Lower leg skin (tissue), 4 donors: Measurements from ENCODE around the gene RBM47. TPM values are rescaled to one million over a fixed set of nuclear protein-coding genes. Genes with fewer than 3 reads are reported as not detected.
"Not testable (repeated sequence)": the region's sequence is repeated elsewhere in the genome, so short reads cannot be mapped to it uniquely, and the experiment has no call there.

Source experiments
- DNase-seq, 2 donors: peaks; one replicate each; pipeline ENCODE4 v3.0.0-alpha.2; 2019; ENCODE audit warnings: low spot score in 2 of 2
- H3K4me3 ChIP-seq: fragments of 200-600 bp; sonication (generic); 2 replicates; pipeline ENCODE4 v1.5.1; 2017; ENCODE audit warnings: mild to moderate bottlenecking, low read depth; ENCODE audit not compliant: poor library complexity, severe bottlenecking
- POLR2A ChIP-seq, 2 donors: fragments of 450-650 bp; IDR thresholded peaks; one replicate each; pipeline ENCODE4 v1.6.1; 2016 to 2017; ENCODE audit warnings: antibody characterized with exemption in 2 of 2, mild to moderate bottlenecking in 1 of 2, moderate library complexity in 1 of 2
- WGBS, 2 donors: methylation state at CpG; one replicate each; pipeline ENCODE4 v1.1.5; 2018; 5-methylcytosine and 5-hydroxymethylcytosine counted together
- intact Hi-C: fragments of 100-400 bp; cut with DNase I; formaldehyde crosslinking; loops from one replicate; pipeline ENCODE4 v1.15.0; 2023; ENCODE audit warnings: low total_unique reads
- total RNA-seq, 4 donors: library from RNA; depleted of rRNA; stranded (reverse); fragments of >200 nt; gene quantifications; one replicate each; pipeline ENCODE4 v1.1.0, GENCODE V29; 2016
- TF ChIP-seq, protein P1 (sequence below), 3 donors: fragments of 450-650 bp; IDR thresholded peaks; one replicate each; pipeline ENCODE4 v1.5.1; 2016; ENCODE audit warnings: antibody characterized with exemption in 3 of 3, mild to moderate bottlenecking in 3 of 3, moderate library complexity in 2 of 3

The RBM47 gene
- total RNA-seq, 4 donors from 2014 or later, result 38.4 to 73.8 (median 46.9) TPM

GRCh38 chr4:40437741-40438383 lies 191.8 kb downstream of the RBM47 start:
- WGBS, 2 donors, result 97 to 98% methylated on average over 44 to 59 of the region's 59 CpGs
- no peak overlapping the region for H3K4me3 ChIP-seq
- DNase-seq, result no peak
- no peak for TF ChIP-seq POLR2A (IDR thresholded peaks at IDR 0.05)
- TF ChIP-seq, protein P1, sequence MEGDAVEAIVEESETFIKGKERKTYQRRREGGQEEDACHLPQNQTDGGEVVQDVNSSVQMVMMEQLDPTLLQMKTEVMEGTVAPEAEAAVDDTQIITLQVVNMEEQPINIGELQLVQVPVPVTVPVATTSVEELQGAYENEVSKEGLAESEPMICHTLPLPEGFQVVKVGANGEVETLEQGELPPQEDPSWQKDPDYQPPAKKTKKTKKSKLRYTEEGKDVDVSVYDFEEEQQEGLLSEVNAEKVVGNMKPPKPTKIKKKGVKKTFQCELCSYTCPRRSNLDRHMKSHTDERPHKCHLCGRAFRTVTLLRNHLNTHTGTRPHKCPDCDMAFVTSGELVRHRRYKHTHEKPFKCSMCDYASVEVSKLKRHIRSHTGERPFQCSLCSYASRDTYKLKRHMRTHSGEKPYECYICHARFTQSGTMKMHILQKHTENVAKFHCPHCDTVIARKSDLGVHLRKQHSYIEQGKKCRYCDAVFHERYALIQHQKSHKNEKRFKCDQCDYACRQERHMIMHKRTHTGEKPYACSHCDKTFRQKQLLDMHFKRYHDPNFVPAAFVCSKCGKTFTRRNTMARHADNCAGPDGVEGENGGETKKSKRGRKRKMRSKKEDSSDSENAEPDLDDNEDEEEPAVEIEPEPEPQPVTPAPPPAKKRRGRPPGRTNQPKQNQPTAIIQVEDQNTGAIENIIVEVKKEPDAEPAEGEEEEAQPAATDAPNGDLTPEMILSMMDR (IDR thresholded peaks at IDR 0.05), result no peak
- intact Hi-C loops, result no loop called here

DNA sequence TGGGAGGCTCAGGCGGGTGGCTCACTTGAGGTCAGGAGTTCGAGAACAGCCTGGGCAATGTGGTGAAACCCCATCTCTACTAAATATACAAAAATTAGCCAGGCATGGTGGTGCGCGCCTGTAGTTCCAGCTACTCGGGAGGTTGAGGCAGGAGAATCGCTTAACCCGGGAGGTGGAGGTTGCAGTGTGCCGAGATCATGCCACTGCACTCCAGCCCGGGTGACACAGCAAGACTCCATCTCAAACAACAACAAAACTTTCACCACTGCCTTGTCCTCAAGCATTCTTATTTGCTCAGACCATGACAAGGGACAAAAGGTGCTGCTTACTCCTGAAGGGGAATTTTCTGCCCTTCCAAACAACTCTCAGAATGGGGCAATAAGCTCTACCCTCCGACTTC lies 194.4 kb downstream of the RBM47 start:
- DNase-seq, intact Hi-C loops, H3K4me3 ChIP-seq: not testable (repeated sequence)
- WGBS, 2 donors, result 92 to 96% methylated on average over 10 of the region's 10 CpGs

DNA sequence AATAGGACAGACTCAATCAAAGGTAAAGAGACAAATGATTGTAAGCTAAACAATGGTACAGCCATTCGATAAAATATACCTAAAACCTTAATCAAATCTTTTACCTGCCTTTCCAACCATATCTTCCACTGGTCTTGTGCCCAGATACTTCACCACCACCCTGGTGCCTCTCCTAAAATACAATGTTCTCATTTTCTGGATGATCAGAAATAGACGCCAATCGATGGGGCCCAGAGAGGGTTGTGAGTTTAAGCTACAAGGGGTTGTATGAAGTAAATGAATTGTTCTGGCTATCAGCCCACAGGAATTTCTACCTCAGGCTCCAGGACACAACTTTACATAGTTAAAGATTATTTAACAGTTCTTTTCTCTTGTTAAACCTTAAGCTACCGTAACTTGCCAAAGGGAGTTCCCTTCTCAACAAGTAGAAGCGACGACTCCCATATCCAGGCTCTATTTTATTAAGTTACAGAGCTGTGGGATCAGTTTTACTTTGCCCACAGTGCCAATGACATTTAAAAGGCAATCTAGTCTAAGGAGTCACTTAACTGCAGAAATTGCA lies 195.5 kb downstream of the RBM47 start:
- intact Hi-C loops, result no loop called here
- H3K4me3 ChIP-seq, result no peak overlapping the region
- TF ChIP-seq POLR2A (IDR thresholded peaks at IDR 0.05), result no peak
- WGBS, 2 donors, result 61 to 78% methylated on average over 6 of the region's 6 CpGs
- DNase-seq, result no peak

GRCh38 chr4:40432504-40432903 lies 197.2 kb downstream of the RBM47 start:
- 97 to 98% methylated on average over 10 of the region's 10 CpGs for WGBS, 2 donors
- no peak overlapping the region for H3K4me3 ChIP-seq
- intact Hi-C loops, result no loop called here
- DNase-seq, result no peak
- TF ChIP-seq POLR2A (IDR thresholded peaks at IDR 0.05), result no peak
- TF ChIP-seq, protein P1 (IDR thresholded peaks at IDR 0.05), result no peak

- 93 to 94% methylated on average over 4 of the region's 4 CpGs for WGBS, 2 donors
- DNase-seq, intact Hi-C loops, H3K4me3 ChIP-seq: not testable (repeated sequence)
Observed at GRCh38 chr4:40427871-40428270, 201.8 kb downstream of the RBM47 start.

DNA sequence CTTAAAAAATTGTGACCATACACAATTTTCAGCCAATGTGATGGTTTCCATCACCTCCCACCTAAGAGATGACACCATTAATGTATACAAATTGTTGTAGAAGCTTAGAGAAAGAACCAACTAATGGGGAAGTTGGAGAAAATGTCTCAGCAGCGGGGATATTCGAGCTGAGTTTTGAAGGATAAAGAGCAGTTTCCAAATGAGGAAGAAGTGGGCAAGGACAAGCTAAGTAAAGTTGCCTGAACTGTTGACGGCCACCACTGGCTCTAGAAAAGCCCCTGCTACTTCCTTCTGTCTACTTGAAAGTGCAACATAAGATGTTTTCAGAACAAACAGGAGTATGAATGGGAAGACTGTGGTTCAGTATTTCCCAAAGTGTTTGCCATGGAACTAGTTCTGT lies 202.5 kb downstream of the RBM47 start:
- no peak overlapping the region for H3K4me3 ChIP-seq
- intact Hi-C loops, result no loop called here
- DNase-seq, result no peak
- no peak for TF ChIP-seq POLR2A (IDR thresholded peaks at IDR 0.05)
- TF ChIP-seq, protein P1 (IDR thresholded peaks at IDR 0.05), result no peak
- 80 to 81% methylated on average over 3 of the region's 3 CpGs for WGBS, 2 donors

DNA sequence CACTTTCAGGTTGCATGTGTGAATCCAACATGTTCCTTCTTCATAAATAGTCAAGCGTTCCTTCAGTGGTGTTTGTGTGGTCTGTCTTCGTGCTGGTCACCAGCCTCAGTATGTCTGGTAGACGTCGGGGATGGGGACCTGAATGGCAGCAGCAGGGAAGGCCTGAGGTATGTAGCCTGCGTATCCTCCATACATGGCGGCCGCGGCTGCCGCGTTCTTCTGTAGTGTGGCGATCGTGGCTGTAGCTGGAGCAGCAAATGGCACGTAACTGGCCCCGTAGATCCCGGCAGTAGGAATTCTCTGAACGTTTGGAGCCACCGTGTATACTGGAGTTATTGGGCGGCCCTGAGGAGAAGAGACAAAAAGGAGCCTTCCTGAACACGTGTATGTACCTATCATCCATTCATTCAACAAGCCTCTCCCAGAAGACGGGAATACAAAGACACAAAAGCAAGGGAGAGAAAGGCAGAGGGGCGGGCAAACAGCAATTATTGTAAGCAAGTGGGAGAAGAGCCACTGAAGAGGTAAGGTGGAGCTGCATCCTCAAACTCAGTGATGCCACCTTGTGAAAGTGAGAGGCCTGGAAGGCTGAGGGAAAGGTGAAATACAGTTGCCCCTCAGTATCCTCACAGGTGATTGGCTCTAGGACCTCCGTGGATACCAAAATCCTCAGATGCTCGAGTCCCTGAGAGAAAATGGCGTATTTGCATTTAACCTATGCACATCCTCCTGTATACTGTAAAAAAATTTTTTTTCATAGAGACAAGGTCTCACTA lies 203.7 kb downstream of the RBM47 start:
- TF ChIP-seq, protein P1 (IDR thresholded peaks at IDR 0.05), result no peak
- no peak for TF ChIP-seq POLR2A (IDR thresholded peaks at IDR 0.05)
- intact Hi-C loops, result no loop called here
- H3K4me3 ChIP-seq, result no peak overlapping the region
- 95 to 96% methylated on average over 24 of the region's 24 CpGs for WGBS, 2 donors
- DNase-seq, result no peak
